ENCODE measurements around the gene DECR2. TPM values are rescaled to one million over a fixed set of nuclear protein-coding genes. Genes with fewer than 3 reads are reported as not detected.

DECR2 gene
- total and polyA plus RNA-seq, 2 of the 13 experiments (the other 11 are each of a cell fraction or from before 2014, with no cell fraction given), result 36.3 to 44.6 TPM

GRCh38 chr16:425082-425718 lies 23.5 kb downstream of the DECR2 start, which contains the start of gene RAB11FIP3 (continued):
- TF ChIP-seq HNRNPL (IDR thresholded peaks at IDR 0.05; ENCODE audit: low read depth, low read length) (no peak), E2F5 (CRISPR knock-in tag; conservative IDR thresholded peaks at IDR 0.05) (0 out of 2 replicates have a peak, but pooled peaks have one; percentile 12), CHCHD3 (CRISPR knock-in tag; IDR thresholded peaks at IDR 0.05) (no peak), FLYWCH1 (CRISPR knock-in tag; IDR thresholded peaks at IDR 0.05) (0 out of 2 replicates have a peak, but pooled peaks have one; percentile 54), TRIM22 (IDR thresholded peaks at IDR 0.05) (no peak), KDM4B (CRISPR knock-in tag; IDR thresholded peaks at IDR 0.05) (0 out of 2 replicates have a peak, but pooled peaks have one; percentile 19), ZNF264 (CRISPR knock-in tag; IDR thresholded peaks at IDR 0.05) (peak; percentile 57; the same call in 1 of the 2 replicates), SPEN (CRISPR knock-in tag; IDR thresholded peaks at IDR 0.05; ENCODE audit: low read depth) (peak; percentile 25; the same call in 1 of the 2 replicates), ZNF251 (CRISPR knock-in tag; IDR thresholded peaks at IDR 0.05) (no peak), SMYD3 (CRISPR knock-in tag; IDR thresholded peaks at IDR 0.05) (no peak), CBX5 (CRISPR knock-in tag; IDR thresholded peaks at IDR 0.05; ENCODE audit: borderline replicate concordance) (0 out of 2 replicates have a peak, but pooled peaks have one; percentile 50), CCDC6 (CRISPR knock-in tag; IDR thresholded peaks at IDR 0.05) (no peak)
- TF ChIP-seq, protein P1, sequence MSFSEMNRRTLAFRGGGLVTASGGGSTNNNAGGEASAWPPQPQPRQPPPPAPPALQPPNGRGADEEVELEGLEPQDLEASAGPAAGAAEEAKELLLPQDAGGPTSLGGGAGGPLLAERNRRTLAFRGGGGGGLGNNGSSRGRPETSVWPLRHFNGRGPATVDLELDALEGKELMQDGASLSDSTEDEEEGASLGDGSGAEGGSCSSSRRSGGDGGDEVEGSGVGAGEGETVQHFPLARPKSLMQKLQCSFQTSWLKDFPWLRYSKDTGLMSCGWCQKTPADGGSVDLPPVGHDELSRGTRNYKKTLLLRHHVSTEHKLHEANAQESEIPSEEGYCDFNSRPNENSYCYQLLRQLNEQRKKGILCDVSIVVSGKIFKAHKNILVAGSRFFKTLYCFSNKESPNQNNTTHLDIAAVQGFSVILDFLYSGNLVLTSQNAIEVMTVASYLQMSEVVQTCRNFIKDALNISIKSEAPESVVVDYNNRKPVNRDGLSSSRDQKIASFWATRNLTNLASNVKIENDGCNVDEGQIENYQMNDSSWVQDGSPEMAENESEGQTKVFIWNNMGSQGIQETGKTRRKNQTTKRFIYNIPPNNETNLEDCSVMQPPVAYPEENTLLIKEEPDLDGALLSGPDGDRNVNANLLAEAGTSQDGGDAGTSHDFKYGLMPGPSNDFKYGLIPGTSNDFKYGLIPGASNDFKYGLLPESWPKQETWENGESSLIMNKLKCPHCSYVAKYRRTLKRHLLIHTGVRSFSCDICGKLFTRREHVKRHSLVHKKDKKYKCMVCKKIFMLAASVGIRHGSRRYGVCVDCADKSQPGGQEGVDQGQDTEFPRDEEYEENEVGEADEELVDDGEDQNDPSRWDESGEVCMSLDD (CRISPR knock-in tag; IDR thresholded peaks at IDR 0.05; ENCODE audit: borderline replicate concordance), result 0 out of 2 replicates have a peak, but pooled peaks have one; percentile 14
- TF ChIP-seq, protein P2, sequence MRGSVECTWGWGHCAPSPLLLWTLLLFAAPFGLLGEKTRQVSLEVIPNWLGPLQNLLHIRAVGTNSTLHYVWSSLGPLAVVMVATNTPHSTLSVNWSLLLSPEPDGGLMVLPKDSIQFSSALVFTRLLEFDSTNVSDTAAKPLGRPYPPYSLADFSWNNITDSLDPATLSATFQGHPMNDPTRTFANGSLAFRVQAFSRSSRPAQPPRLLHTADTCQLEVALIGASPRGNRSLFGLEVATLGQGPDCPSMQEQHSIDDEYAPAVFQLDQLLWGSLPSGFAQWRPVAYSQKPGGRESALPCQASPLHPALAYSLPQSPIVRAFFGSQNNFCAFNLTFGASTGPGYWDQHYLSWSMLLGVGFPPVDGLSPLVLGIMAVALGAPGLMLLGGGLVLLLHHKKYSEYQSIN (CRISPR knock-in tag; IDR thresholded peaks at IDR 0.05; ENCODE audit: borderline replicate concordance), result no peak
- TF ChIP-seq, protein P3, sequence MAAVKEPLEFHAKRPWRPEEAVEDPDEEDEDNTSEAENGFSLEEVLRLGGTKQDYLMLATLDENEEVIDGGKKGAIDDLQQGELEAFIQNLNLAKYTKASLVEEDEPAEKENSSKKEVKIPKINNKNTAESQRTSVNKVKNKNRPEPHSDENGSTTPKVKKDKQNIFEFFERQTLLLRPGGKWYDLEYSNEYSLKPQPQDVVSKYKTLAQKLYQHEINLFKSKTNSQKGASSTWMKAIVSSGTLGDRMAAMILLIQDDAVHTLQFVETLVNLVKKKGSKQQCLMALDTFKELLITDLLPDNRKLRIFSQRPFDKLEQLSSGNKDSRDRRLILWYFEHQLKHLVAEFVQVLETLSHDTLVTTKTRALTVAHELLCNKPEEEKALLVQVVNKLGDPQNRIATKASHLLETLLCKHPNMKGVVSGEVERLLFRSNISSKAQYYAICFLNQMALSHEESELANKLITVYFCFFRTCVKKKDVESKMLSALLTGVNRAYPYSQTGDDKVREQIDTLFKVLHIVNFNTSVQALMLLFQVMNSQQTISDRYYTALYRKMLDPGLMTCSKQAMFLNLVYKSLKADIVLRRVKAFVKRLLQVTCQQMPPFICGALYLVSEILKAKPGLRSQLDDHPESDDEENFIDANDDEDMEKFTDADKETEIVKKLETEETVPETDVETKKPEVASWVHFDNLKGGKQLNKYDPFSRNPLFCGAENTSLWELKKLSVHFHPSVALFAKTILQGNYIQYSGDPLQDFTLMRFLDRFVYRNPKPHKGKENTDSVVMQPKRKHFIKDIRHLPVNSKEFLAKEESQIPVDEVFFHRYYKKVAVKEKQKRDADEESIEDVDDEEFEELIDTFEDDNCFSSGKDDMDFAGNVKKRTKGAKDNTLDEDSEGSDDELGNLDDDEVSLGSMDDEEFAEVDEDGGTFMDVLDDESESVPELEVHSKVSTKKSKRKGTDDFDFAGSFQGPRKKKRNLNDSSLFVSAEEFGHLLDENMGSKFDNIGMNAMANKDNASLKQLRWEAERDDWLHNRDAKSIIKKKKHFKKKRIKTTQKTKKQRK (IDR thresholded peaks at IDR 0.05; ENCODE audit: low read length), result no peak
- TF ChIP-seq, protein P4, sequence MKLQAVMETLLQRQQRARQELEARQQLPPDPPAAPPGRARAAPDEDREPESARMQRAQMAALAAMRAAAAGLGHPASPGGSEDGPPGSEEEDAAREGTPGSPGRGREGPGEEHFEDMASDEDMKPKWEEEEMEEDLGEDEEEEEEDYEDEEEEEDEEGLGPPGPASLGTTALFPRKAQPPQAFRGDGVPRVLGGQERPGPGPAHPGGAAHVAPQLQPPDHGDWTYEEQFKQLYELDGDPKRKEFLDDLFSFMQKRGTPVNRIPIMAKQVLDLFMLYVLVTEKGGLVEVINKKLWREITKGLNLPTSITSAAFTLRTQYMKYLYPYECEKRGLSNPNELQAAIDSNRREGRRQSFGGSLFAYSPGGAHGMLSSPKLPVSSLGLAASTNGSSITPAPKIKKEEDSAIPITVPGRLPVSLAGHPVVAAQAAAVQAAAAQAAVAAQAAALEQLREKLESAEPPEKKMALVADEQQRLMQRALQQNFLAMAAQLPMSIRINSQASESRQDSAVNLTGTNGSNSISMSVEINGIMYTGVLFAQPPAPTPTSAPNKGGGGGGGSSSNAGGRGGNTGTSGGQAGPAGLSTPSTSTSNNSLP (IDR thresholded peaks at IDR 0.05; ENCODE audit: low read depth, low read length), result no peak
- TF ChIP-seq, protein P5, sequence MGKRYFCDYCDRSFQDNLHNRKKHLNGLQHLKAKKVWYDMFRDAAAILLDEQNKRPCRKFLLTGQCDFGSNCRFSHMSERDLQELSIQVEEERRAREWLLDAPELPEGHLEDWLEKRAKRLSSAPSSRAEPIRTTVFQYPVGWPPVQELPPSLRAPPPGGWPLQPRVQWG (CRISPR knock-in tag; IDR thresholded peaks at IDR 0.05; ENCODE audit: borderline replicate concordance, low read depth), result no peak

Data from HepG2 (cell line).